Neutrophil (primary cell): Measurements from ENCODE around the gene NRARP.

Experiments used
- H3K27ac ChIP-seq: fragments of 200-600 bp; sonication (generic); 2 replicates; pipeline ENCODE4 v1.5.1; 2016; ENCODE audit warnings: mild to moderate bottlenecking, moderate library complexity
- H3K27me3 ChIP-seq: fragments of 200-600 bp; sonication (generic); 2 replicates; pipeline ENCODE4 v1.6.0; 2016; ENCODE audit warnings: mild to moderate bottlenecking
- H3K36me3 ChIP-seq: fragments of 200-600 bp; sonication (generic); 2 replicates; pipeline ENCODE4 v1.5.1; 2017
- H3K4me1 ChIP-seq, 2 experiments: fragments of 200-600 bp in 1 of 2; sonication (generic) in 1 of 2; 1 replicate in 1 of 2; 2 replicates in 1 of 2; pipeline versions ENCODE4 v1.5.1 to v1.6.1; 2013 to 2016; ENCODE audit warnings: low read depth in 1 of 2, low read length in 1 of 2, mild to moderate bottlenecking in 1 of 2, moderate library complexity in 1 of 2; ENCODE audit not compliant: control insufficient read depth in 1 of 2, insufficient read depth in 1 of 2
- H3K4me3 ChIP-seq, 2 experiments: fragments of 200-600 bp in 1 of 2; sonication (generic) in 1 of 2; 1 replicate in 1 of 2; 2 replicates in 1 of 2; pipeline ENCODE4 v1.5.1; 2013 to 2016; ENCODE audit warnings: low read depth in 1 of 2, low read length in 1 of 2, mild to moderate bottlenecking in 1 of 2, moderate library complexity in 1 of 2
- H3K9me3 ChIP-seq: fragments of 200-600 bp; sonication (generic); 2 replicates; pipeline ENCODE4 v1.5.1; 2016
- CTCF ChIP-seq: fragments of 200-600 bp; sonication (generic); IDR thresholded peaks from 2 replicates; pipeline ENCODE4 v1.5.1; 2016; ENCODE audit warnings: antibody characterized with exemption

The NRARP gene

DNA sequence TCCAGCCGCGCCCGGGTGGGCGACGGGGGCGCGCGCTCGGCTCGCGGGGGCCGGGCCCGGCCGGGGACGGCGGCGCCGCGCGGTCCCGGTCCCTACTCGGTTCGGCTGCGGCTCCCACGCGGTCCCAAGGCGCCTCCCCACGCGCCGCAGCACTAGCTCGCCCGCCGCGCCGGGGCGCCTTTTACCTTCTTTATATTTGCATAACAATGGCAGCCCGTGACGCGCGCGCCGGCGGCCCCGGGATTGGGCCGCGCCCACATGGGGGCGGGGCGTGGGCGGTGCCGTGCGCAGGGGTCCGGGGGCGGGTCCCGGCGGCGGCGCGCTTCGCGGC is at the start of gene NRARP:
Gene NRARP, minus strand, starts transcription at position 154 of the 331 bp plus-strand sequence. CDS start 343 bp downstream, outside the sequence.
- TF ChIP-seq CTCF: no peak
- Histone ChIP-seq H3K4me1 (peaks cover 11 to 24% of the 10 kb centered on the region in 2 experiments), H3K27ac (no peak within 1 kb of the TSS), H3K36me3 (no peaks in the 10 kb centered on the region), H3K9me3 (no peaks in the 10 kb centered on the region), H3K27me3 (peaks cover 98% of the 10 kb centered on the region), H3K4me3 (peak within 1 kb of the TSS; percentile 43 to 55)

DNA sequence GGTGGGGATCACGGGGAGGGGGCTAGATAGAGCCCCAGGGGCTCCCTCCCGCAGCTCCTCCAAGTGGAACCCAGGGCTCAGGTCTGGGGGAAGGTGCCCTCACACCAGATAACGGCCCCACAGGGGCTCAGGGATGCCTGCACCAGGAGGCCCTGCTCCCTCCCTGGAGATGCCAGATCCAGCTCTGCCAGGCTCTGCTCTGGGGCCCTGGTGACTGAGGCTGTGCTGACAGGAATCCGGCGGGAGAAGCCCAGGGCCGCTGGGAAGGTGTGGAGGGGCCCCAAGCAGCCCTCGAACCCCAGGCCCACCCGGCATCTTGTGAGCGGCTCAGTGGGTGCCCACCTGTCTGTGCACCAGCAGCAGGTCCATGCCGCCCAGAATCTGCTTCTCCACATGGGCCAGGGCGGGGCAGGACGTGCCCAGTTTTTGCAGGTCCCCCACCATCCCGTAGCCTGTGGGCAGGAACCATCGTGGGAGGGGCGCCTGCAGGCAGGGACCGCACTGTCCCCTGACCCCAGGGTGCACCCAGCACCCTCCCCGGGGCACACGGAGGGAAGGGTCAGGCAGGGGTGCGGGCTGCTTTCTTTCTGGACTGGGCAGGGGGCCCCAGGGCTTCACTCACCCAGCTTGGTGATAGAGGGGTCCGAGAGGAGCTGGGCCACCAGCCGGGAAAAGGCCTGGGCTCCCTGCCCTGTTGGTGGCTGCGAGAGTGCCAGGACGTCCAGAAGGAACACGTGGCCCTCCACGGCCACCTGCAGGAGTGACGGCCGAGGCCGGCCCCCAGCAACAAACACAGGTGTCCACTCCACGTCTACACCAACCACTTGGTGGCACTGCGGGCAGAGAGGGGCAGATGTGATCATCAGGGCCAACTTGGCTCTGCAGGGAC is 48.9 kb upstream of the NRARP start:
- Histone ChIP-seq H3K4me1 (no peaks in the 10 kb centered on the region), H3K27ac (no peak overlapping the region), H3K27me3 (no peaks in the 10 kb centered on the region), H3K36me3 (no peaks in the 10 kb centered on the region), H3K4me3 (no peak overlapping the region), H3K9me3 (no peaks in the 10 kb centered on the region)
- no peak for TF ChIP-seq CTCF

GRCh38 chr9:137349471-137350033 is 47.5 kb upstream of the NRARP start:
- Histone ChIP-seq H3K9me3 (no peaks in the 10 kb centered on the region), H3K27ac (no peak overlapping the region), H3K36me3 (no peaks in the 10 kb centered on the region), H3K4me3 (no peak overlapping the region), H3K4me1 (no peaks in the 10 kb centered on the region), H3K27me3 (no peaks in the 10 kb centered on the region)
- TF ChIP-seq CTCF: no peak

DNA sequence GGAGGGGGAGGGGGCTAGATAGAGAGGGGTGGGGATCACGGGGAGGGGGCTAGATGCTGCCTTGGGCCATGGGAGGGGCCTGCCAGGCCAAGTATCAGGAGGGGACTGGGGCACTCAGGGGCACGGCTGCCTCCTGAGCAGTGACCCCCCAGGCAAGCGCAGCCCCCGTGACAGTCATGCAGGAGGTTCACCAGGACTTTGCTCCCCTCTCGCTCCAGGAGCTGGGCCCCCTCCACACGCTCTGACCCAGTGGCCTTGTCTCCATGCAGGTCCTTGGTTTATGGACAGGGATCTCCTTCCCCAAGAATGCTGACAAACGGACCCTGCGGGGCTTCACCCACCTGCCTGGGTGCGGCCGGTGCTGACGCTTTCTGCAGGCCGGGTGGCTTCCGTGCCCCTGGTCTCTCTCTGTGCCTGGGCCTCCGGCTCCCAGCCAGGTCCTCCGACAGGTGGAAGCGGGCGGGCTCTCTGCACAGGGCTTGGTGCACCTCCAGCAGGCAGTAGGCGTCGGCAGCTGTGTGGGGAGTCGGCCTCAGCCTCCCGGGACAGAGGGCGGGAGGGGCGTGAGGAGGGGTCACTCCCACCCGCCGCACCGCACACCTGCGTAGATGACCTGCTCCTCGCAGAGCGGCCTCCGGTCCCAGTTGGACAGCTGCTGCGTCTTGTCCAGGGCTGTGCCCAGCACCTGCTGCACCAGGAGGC is 46.8 kb upstream of the NRARP start:
- no peaks in the 10 kb centered on the region for H3K36me3 ChIP-seq
- no peaks in the 10 kb centered on the region for H3K9me3 ChIP-seq
- no peaks in the 10 kb centered on the region for H3K27me3 ChIP-seq
- TF ChIP-seq CTCF: no peak
- no peaks in the 10 kb centered on the region for H3K4me1 ChIP-seq
- H3K4me3 ChIP-seq: no peak overlapping the region
- no peak overlapping the region for H3K27ac ChIP-seq

- H3K4me3 ChIP-seq: no peak overlapping the region
- no peak for TF ChIP-seq CTCF
These were observed 45.9 kb upstream of the NRARP start for GRCh38 chr9:137347928-137348327.

More at GRCh38 chr9:137347928-137348327, 45.9 kb upstream of the NRARP start:
- Histone ChIP-seq H3K27ac (no peak overlapping the region), H3K36me3 (no peaks in the 10 kb centered on the region), H3K4me1 (no peaks in the 10 kb centered on the region), H3K9me3 (no peaks in the 10 kb centered on the region), H3K27me3 (no peaks in the 10 kb centered on the region)
